NCI-H2107 (cell line): ENCODE results near the gene TMEM86B.
"Not testable (repeated sequence)": the region's sequence is repeated elsewhere in the genome, so short reads cannot be mapped to it uniquely, and the experiment has no call there.

Experiments used
- DNase-seq: peaks from one replicate; lab custom pipeline; 2025; lab: John Stamatoyannopoulos, UW

The TMEM86B gene

GRCh38 chr19:55241935-55242464, 13.4 kb upstream of the TMEM86B start:
- no peak for DNase-seq

- DNase-seq = no peak
Measured at GRCh38 chr19:55241143-55241934, 12.8 kb upstream of the TMEM86B start.

- DNase-seq = no peak
Measured at GRCh38 chr19:55240713-55241020, 12.1 kb upstream of the TMEM86B start.

DNA sequence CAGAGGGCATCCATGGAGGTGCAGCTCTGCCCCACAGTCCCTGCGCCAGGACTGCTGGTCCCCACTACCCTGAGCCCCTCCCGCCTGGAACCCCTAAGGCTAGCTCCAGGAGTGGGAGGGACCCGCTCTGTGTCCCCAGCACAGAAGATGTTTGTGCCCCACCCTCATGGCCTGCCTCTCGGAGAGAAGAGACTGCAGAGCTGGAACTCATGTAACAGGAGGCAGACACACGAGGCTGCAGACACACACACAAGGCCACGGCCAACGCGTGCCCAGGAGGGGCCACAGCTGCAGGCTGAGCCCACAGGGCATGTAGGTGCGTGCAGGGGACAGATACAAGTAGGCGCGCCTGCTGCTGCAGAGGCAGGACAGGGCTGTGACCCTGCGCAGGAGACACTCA, 10.4 kb upstream of the TMEM86B start:
- no peak for DNase-seq

- no peak for DNase-seq
Measured at GRCh38 chr19:55238030-55238429, 9.5 kb upstream of the TMEM86B start.

GRCh38 chr19:55232986-55233385, 4.4 kb upstream of the TMEM86B start:
- no peak for DNase-seq

DNA sequence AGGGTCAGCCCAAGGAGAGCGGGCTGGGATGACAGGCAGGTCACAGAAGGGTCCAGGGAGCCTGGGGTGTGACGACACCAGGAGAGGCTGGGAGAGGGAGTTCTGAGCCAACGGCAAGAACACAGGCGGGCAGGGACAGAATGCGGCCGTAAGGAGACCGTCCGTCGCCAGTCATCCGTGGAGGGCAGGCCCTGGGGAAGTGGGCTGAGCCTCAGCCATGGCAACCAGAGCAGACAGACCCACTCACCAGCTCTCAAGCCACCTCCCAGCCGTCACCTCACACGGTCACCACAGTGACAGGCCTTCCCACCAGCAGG, 3.7 kb upstream of the TMEM86B start:
- DNase-seq = no peak

DNA sequence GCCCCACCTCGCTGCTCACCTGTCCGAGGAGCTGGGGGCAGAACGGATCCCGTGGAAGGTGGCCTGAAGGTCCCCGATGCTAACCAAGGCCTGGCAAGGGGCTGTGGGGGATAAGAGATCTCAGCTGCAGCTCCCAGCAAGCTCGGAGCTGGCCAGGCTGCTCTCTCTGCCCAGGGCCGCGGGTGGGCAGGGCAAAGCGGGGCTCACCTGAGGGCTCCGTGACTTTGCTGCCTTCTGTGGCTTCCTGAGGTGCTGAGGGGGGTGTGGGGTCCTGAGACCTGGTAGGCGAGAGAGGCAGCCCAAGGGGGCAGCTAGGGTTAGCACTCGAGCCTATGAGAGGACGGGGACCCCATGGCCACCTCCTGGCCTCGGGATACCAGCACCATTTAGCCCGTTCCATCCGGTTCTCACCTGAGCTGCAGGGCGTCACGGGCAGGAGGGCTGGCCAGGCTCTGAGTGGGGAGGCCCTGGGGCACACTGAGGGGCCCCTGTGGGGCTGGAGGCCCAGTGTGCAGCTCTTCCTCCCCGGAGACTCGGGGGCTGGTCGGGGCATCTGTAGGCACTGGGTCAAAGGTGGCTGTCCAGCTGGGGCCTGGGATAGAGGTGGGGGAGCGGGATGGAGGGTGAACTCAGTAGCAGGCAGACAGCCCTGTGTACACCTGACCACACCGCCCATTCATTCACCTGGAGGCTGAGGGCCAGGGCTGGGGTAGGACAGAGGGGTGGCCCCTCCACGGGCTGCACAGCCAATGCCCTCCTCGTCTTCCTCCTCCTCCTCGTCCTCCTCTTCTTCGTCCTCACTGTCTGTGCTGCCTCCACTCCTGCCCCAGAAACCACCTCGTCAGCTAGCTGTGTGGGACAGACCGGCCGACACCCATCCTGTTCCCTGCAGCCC, 3.1 kb upstream of the TMEM86B start:
- DNase-seq = no peak

DNA sequence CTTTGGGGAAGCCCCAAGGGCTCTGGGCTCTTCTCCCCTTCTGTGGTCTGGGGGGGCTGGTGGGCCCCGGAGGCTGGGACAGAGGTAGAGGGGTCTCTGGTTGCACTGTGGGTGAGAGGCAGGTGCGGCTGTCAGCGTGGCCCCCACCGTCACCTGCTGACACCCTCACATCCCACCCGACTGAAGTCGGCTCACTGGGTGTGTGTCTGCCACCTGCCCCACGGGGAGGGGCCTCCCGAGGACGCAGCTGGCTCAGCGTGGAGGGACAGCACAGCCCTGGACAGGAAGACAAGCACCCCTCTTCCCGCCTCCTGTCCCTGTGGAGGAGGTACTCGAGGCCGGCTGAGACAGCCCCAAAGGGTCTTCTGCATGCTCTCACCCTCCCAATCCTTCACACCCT, 2.2 kb upstream of the TMEM86B start:
- no peak for DNase-seq

- no peak for DNase-seq
Measured at GRCh38 chr19:55230329-55230728, 1.8 kb upstream of the TMEM86B start.

DNA sequence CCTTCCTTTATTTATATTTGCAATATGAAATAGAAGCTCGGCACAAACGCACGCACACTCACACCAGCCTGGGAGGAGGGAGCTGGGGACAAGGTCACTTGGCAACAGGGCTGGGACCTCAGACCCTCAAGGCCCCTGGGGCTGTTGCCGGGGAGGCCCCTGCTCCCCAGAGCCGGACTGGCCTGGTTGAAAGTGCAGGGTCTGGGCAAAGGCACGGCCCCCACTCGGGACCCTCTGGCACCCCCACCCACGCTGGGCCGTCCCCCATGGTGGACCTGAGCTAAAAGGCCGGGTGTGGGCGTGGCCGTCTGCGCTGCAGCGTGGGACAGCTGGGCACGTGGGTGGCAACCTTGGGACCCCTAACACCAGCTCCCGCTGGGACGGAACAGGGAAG, 1.2 kb upstream of the TMEM86B start:
- no peak for DNase-seq

- DNase-seq = no peak
Measured at GRCh38 chr19:55229145-55229788, 704 bp upstream of the TMEM86B start.

- no peak for DNase-seq
Measured at GRCh38 chr19:55228015-55228391, 560 bp downstream of the TMEM86B start.

- DNase-seq = no peak
Measured at GRCh38 chr19:55227241-55228014, 1.1 kb downstream of the TMEM86B start.

- DNase-seq = no peak
Measured at GRCh38 chr19:55226788-55227187, 1.8 kb downstream of the TMEM86B start.

DNA sequence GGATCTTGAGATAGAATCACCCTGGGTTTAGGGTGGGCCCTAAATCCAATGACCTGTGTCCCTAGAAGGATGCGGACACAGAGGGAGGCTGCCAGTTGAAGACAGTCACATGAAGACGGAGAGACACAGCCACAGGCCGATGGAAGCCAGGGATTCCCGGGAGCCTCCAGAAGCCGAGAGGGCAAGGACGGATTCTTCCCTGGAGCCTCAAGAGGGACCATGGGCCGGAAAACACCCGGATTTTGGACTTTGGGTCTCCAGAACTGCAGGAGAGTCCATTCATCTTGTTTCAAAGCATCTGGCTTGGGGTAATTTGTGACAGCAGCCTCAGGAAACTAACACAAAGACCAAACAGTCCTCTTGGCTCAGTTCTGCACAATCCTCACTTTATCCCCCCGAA, 2.3 kb downstream of the TMEM86B start:
- DNase-seq = no peak

DNA sequence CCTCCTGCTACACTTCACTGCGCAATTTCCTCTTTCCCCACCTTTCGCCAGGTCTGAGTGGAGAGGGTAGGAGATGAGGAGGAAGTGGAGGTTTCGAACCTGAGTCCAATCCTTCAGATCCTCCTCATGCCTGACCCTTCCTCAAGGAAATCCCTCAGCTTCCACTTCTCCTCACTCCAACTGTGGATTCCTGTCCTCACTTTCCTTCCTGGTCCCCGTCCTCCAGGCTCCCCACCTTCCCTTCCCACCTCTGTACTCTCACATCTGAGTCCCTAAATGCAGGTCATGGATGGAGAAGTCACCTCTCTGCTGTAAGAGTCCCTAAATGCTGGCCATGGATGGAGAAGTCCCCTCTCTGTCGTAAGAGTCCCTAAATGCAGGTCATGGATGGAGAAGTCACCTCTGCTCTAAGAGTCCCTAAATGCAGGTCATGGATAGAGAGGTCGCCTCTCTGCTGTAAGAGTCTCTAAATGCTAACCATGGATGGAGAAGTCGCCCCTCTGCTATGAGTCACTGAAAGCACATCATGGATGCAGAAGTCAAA, 3.1 kb downstream of the TMEM86B start:
- DNase-seq = no peak

DNA sequence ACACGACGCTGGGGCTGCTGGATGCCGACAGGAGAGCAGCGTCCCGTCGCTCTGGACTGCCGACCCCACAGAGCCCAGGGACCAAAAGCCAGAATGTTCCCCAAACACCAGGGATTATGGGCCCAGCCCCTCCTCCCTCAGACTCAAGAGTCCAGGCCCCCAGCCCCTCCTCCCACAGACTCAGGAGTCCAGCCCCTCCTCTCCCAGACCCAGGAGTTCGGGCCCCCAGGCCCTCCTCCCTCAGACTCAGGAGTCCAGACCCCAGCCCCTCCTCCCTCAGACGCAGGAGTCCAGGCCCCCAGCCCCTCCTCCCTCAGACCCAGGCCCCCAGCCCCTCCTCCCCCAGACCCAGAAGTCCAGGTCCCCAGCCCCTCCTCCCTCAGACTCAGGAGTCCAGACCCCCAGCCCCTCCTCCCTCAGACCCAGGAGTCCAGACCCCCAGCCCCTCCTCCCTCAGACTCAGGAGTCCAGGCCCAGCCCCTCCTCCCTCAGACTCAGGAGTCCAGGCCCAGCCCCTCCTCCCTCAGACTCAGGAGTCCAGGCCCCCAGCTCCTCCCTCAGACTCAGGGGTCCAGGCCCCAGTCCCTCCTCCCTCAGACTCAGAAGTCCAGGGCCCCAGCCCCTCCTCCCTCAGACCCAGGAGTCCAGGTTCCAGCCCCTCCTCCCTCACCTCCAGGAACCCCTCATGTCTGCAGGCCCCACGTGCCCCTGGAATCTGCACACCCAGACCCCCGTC, 3.7 kb downstream of the TMEM86B start:
- not testable (repeated sequence) for DNase-seq

GRCh38 chr19:55224038-55224665, 4.4 kb downstream of the TMEM86B start:
- DNase-seq = no peak

DNA sequence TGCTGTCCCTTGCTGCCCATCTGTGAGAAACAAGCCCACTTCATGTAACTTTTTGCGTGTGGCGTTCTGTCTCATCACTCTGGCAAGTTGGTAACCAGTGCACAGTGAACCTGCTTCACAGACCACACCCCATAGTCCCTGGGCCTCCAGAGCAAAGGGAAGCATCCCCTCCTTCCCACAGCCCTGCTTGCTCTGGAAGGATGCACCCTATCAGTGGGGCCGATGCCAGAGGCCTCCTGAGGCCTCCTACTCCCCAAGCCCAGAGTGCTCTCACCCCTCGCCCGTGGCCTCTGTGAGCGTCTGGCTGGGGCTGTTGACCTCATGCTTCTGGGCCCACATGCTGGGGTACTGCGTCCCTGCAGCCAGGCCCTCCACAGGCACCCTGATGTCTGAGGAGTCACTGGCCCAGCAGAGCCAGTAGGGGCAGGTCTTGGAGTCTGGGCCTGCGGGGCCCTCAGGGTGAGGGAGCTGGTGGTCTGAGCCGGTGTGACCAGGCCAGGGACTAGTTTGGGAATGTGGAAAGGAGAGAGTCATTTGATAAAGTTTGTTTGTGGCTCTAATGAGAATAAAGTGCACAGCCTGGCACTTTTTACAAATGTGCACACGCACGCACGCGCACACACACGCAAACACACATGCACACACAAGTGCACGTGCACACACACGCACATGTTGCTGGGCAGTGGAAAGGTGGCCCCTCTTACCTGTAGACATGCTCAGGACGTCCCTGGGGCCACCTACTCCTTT, 5.1 kb downstream of the TMEM86B start:
- DNase-seq = no peak
